ENCODE measurements around the gene TAAR5. TPM values are rescaled to one million over a fixed set of nuclear protein-coding genes. Genes with fewer than 3 reads are reported as not detected.
A peak's percentile ranks its signal among the peaks of the same experiment; 100 is the strongest.
"Not testable (repeated sequence)": the region's sequence is repeated elsewhere in the genome, so short reads cannot be mapped to it uniquely, and the experiment has no call there.

TAAR5 gene
- polyA plus RNA-seq, 3 donors, result not detected

DNA sequence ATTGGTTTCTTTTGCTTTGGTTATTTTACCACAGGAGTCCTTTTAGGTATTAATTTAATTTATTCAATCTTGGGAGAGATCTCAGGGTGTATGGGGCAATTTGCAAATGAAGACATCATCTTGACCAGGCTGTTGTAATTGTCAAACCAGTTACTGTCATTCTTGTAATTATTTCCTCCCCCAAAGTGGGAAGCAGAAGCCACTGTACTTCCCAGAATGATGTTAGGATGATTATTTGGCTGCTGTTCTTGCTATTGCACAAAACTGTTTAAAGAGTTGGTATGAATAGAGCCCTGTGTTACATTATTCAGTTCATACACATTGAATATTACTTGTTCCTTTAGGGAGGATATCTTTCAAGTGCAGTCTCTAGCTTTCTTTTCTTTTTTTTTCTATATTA lies 17.8 kb downstream of the TAAR5 start:
- DNase-seq, result no peak

DNA sequence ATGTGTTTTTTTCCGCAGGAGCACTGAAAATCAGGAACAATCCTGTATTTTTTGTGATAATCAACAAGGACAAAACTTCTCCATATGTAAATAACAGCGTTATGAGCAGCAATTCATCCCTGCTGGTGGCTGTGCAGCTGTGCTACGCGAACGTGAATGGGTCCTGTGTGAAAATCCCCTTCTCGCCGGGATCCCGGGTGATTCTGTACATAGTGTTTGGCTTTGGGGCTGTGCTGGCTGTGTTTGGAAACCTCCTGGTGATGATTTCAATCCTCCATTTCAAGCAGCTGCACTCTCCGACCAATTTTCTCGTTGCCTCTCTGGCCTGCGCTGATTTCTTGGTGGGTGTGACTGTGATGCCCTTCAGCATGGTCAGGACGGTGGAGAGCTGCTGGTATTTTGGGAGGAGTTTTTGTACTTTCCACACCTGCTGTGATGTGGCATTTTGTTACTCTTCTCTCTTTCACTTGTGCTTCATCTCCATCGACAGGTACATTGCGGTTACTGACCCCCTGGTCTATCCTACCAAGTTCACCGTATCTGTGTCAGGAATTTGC lies 19.2 kb downstream of the TAAR5 start, which contains the start of gene TAAR6:
TAAR6 (plus strand) TSS at position 102 of the 557 bp plus-strand sequence; CDS start at position 102, 0 bp downstream.
- no peak for DNase-seq

DNA sequence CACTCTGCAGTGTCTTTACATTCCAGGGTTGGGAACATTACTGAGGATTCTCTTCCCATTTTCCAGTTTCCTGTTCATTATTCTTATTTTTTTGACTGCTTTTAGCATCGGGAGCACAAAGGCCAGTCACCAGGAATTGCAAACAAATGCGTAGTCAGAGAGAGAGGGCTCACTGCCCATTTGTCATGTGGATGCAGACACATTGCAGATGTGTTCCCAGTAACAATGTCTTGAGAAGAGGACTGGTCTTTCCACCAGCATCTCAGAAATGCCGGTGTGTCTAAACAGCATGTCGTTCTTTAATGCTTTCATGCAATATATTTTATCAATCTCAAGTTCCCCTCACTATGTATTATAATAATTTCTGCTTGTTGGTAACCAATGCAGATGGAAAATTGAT lies 20.4 kb downstream of the TAAR5 start:
- DNase-seq, result peak; percentile 1

DNA sequence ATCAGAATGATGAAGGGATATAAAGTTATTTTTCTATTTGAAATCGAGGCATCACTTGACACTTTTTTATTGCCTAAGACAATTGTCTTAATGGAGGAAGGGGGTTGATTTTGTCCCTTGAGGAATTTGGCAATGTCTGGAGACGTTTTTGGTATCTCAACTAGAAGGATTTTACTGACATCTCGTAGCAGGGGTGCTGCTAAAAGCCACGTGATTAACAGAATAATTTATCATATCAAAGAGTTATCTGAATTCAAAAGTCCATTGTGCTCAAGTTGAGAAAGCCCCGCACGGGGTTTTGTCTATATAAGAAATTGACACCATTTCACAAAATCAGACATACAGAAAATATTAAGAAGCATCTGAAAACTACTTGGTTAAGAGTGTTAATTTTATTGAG lies 20.9 kb downstream of the TAAR5 start:
- DNase-seq, result no peak

DNA sequence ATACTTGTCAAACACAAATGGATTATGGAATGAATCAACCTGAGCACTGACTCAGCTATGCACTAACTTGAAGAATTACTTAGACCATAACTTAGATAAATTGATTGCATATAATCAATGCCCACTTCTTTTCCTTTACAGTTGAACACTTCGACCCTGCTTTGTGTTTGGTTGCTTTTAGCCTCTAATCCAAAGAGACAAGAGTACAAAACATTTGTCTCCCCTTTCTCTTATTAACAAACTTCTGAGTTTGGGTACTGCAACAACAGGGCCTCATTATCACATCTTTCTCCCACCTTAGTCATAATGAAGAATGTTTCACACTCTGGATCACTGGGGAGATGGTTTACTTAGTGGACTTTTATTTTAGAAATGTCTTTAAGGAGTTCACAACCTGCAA lies 22.0 kb downstream of the TAAR5 start:
- DNase-seq, result no peak

DNA sequence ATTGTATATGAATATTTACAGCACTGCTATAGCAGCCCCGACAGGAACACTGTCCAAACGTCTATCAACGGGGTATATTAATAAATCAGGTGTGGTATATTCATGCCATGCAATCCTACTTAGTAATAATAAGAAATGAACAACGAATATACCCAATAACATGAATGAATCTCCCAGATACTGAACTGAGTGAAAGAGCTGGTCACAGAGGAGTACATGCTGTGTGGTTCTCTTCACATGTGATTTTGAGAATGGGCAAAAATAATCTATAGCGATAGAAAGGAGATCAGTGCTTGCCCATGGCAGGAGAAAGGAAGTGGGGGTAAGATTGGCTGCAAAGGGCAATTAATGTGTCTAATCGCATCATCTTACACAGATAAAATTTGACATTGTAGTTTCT lies 23.1 kb downstream of the TAAR5 start:
- no peak for DNase-seq

DNA sequence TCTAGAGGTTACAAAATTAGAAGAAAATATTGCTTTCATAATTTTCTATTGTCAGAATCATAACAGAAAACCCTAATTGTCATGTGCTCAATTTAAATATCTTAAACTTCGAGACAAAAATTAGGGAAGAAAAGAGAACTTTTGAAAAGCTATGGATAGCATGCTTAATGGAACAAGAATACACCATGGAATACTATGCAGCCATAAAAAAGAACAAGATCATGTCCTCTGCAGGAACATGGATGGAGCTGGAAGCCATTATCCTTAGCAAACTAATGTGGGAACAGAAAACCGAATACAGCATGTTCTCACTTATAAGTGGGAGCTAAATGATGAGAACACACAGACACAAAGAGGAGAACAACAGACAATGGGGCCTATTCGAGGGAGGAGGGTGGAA lies 29.5 kb downstream of the TAAR5 start:
- not testable (repeated sequence) for DNase-seq

DNA sequence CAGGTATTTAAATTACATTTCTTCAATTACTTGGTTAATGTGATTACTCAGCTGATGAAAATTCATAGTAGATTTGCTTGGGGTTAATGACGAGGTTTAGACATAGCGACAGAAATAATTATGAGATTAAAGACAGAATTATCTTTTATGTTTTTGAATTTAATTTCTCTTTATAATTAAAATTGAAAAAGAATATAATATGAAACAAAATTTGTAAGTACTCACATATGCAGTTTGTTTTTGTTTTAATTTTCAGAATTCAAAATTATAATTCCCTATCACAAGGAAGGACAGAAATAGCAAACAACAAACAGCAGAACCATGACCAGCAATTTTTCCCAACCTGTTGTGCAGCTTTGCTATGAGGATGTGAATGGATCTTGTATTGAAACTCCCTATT lies 37.2 kb downstream of the TAAR5 start, which contains the start of gene TAAR8:
TAAR8 (plus strand) TSS at position 301 of the 400 bp plus-strand sequence; CDS start at position 322, 21 bp downstream.
- no peak for DNase-seq

DNA sequence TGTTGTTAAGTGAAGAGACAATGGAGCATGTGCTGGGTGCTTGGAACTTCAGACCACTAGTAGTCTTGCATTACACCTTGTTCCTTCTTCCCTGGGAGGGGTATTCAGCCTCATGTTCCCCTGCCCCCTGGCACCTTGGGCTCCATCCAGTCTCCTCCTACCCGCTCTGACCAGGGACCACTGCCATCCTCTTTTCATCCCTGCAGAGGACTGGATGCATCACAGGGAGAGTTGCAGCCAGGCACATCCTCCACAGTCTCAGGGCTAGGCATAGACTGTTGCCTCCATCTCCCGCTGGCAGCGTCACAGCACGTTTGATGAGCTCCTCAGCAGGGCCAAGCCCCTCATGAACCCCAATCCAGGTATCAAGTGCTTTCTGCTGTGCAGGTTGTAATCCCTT lies 38.3 kb downstream of the TAAR5 start:
- no peak for DNase-seq

DNA sequence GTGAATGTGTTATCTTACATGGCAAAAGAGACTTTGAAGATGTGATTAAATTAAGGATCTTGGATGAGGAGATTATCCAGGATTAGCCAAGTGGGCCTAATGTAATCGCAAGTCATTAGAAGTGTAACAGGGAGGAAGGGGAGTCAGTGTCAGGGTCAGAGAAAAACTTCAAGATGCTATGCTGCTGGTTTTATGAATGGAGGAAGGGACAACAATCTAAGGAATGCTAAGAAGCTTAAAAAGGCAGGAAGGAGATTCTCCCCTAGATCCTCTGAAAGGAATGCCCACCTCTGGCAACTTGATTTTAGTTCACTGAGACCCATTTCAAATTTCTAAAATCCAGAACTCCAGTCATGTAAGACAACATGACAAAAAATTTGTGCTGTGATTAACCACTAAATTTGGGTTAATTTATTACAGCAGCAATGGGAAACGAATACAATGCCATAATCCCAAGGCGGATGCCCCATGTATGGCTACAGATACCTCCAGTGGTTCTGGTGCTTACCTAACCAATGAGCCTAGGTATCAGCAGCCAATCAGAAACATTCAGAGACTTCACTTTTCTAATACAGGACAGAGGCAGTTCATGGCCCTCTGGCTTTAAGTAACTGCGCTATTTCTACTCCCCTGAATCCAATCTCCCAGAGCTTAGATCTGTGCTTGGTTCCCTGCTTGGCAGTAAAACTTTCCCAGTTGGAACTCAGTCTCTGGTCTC lies 40.6 kb downstream of the TAAR5 start:
- no peak for DNase-seq

DNA sequence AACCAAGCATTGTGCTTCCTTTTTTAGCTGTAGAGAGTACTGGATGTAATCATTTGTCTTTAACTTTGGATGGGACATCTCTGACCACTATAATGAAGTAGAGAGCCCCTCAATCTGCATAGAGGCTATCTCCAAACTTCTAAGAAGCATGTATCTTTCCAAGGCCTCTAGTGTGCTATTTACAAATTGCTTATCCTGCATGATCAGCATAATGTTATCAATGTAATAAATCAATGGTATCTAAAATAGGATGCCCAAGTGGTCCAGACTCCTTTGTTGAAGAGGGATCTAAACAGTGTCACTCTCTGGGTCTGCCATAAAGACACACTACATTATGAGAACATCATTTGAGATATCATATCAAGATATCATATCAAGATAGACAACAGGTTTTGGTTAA lies 44.7 kb downstream of the TAAR5 start:
- DNase-seq, result no peak

Other genes with a start within 250 kb of the TAAR5 start
- gene MOXD1, start 188.3 kb downstream of the TAAR5 start, polyA plus RNA-seq (ENCODE audit: insufficient read length in 3 of 3), result 100 to 1,000 TPM; 168 to 201 (median 182) TPM
- gene STX7, start 76.6 kb downstream of the TAAR5 start, polyA plus RNA-seq (ENCODE audit: insufficient read length in 3 of 3), result 100 to 1,000 TPM in 1 of 3 donors, 10 to 100 TPM in 2; 86.7 to 103 (median 91.8) TPM
- not detected for gene TAAR9, start 51.5 kb downstream of the TAAR5 start, polyA plus RNA-seq (ENCODE audit: insufficient read length in 3 of 3)
- not detected for gene TAAR8, start 37.1 kb downstream of the TAAR5 start, polyA plus RNA-seq (ENCODE audit: insufficient read length in 3 of 3)
- gene TAAR6, start 19.4 kb downstream of the TAAR5 start, polyA plus RNA-seq (ENCODE audit: insufficient read length in 3 of 3), result under 1 TPM in 1 of 3 donors, not detected in 2; 0.30 TPM
- not detected for gene TAAR2, start 34.5 kb upstream of the TAAR5 start, polyA plus RNA-seq (ENCODE audit: insufficient read length in 3 of 3)
- gene TAAR1, start 69.4 kb upstream of the TAAR5 start, polyA plus RNA-seq (ENCODE audit: insufficient read length in 3 of 3), result under 1 TPM in 2 of 3 donors, not detected in 1; 0.16 to 0.17 TPM
- gene VNN1, start 124.3 kb upstream of the TAAR5 start, polyA plus RNA-seq (ENCODE audit: insufficient read length in 3 of 3), result under 1 TPM; 0.14 to 0.19 (median 0.14) TPM
- 1 to 10 TPM; 2.3 to 2.4 (median 2.3) TPM for gene VNN2, start 168.2 kb upstream of the TAAR5 start, polyA plus RNA-seq (ENCODE audit: insufficient read length in 3 of 3)
- 10 to 100 TPM; 28.2 to 30.9 (median 30.8) TPM for gene SLC18B1, start 208.9 kb upstream of the TAAR5 start, polyA plus RNA-seq (ENCODE audit: insufficient read length in 3 of 3)
- 1,000 to 10,000 TPM; 1,706 to 2,135 (median 1,727) TPM for gene RPS12, start 224.8 kb upstream of the TAAR5 start, polyA plus RNA-seq (ENCODE audit: insufficient read length in 3 of 3)

Data from renal pelvis (tissue), 4 donors.